Prostate gland (tissue), 2 donors: ENCODE measurements around the gene PHF11.

Source experiments
- POLR2AphosphoS5 ChIP-seq: sonication (generic); formaldehyde crosslinking; IDR thresholded peaks from one replicate; pipeline ENCODE4 v1.6.1; 2017; ENCODE audit warnings: antibody characterized with exemption
- TF ChIP-seq, protein P1 (sequence below), 4 experiments: fragments of 200-600 bp in 2 of 4; fragments of 450-650 bp in 2 of 4; sonication (generic) in 2 of 4; IDR thresholded peaks; 1 replicate in 3 of 4; 2 replicates in 1 of 4; pipeline ENCODE4 v1.5.1; 2016 to 2019; ENCODE audit warnings: antibody characterized with exemption in 4 of 4, mild to moderate bottlenecking in 2 of 4, moderate library complexity in 2 of 4

DNA sequence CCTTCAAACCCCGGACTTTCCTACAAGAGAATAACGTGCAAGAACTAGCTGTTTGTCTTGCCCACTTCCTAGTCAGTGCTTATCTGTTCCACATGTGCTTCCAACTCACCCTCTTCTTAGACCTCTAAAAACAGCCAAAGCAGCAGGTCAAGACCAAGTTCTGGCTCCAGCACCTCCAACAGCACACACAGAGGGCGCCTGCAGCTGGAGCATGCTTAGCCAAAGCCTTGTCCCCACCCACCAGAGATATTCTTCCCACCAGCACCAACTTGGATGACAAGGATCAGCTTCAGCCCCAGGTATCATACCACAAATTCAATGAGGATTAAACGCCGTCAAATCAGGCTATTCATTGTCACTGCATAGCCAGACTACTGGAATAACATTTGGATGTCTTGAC, 71.7 kb downstream of the PHF11 start:
- TF ChIP-seq, protein P1, sequence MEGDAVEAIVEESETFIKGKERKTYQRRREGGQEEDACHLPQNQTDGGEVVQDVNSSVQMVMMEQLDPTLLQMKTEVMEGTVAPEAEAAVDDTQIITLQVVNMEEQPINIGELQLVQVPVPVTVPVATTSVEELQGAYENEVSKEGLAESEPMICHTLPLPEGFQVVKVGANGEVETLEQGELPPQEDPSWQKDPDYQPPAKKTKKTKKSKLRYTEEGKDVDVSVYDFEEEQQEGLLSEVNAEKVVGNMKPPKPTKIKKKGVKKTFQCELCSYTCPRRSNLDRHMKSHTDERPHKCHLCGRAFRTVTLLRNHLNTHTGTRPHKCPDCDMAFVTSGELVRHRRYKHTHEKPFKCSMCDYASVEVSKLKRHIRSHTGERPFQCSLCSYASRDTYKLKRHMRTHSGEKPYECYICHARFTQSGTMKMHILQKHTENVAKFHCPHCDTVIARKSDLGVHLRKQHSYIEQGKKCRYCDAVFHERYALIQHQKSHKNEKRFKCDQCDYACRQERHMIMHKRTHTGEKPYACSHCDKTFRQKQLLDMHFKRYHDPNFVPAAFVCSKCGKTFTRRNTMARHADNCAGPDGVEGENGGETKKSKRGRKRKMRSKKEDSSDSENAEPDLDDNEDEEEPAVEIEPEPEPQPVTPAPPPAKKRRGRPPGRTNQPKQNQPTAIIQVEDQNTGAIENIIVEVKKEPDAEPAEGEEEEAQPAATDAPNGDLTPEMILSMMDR (IDR thresholded peaks at IDR 0.05) = no peak
- no peak for TF ChIP-seq POLR2AphosphoS5
